Breast epithelium (tissue), 3 donors: Measurements from ENCODE around the gene GTF2I.
"Not testable (repeated sequence)": the region's sequence is repeated elsewhere in the genome, so short reads cannot be mapped to it uniquely, and the experiment has no call there.

Experiments used
- POLR2A ChIP-seq: fragments of 450-650 bp; IDR thresholded peaks from one replicate; pipeline ENCODE4 v1.6.1; 2016; ENCODE audit warnings: antibody characterized with exemption, mild to moderate bottlenecking, moderate library complexity
- POLR2AphosphoS5 ChIP-seq, 3 donors: sonication (generic); formaldehyde crosslinking; IDR thresholded peaks; one replicate each; pipeline ENCODE4 v1.6.1; 2017; ENCODE audit warnings: antibody characterized with exemption in 3 of 3
- TF ChIP-seq, protein P1 (sequence below), 3 donors: fragments of 450-650 bp; IDR thresholded peaks; one replicate each; pipeline ENCODE4 v1.5.1; 2016 to 2017; ENCODE audit warnings: antibody characterized with exemption in 3 of 3, mild to moderate bottlenecking in 3 of 3, moderate library complexity in 3 of 3

DNA sequence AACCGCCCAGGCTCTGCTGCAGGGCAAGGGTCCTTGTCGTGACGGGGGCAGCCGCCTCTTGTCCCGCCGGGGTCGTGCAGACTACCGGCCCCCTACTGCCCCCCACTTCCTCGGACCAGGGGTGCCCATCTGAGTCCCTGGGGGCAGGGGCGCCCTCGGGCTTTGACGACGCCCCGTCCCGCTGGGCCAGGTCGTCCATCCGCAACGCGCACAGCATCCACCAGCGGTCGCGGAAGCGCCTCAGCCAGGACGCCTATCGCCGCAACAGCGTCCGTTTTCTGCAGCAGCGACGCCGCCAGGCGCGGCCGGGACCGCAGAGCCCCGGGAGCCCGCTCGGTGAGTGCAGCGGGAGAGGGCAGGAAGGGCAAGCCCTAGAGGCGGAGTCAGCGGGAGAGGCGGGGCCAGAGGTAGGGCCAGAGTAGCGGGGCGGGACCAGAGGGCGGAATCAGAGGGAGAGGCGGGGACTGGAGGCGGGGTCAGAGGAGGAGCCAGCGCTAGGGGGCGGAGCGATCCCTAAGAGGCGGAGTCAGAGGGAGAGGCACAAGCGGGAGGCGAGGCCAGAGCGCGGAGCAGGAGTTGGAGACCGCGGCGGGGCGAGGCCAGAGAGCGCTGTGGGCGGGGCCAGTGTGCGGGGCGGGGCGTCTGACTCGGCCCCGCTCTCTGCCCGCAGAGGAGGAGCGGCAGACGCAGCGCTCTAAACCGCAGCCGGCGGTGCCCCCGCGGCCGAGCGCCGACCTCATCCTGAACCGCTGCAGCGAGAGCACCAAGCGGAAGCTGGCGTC is 131.0 kb downstream of the GTF2I start:
- TF ChIP-seq POLR2A; POLR2AphosphoS5 (IDR thresholded peaks at IDR 0.05): not testable (repeated sequence)
- TF ChIP-seq, protein P1, sequence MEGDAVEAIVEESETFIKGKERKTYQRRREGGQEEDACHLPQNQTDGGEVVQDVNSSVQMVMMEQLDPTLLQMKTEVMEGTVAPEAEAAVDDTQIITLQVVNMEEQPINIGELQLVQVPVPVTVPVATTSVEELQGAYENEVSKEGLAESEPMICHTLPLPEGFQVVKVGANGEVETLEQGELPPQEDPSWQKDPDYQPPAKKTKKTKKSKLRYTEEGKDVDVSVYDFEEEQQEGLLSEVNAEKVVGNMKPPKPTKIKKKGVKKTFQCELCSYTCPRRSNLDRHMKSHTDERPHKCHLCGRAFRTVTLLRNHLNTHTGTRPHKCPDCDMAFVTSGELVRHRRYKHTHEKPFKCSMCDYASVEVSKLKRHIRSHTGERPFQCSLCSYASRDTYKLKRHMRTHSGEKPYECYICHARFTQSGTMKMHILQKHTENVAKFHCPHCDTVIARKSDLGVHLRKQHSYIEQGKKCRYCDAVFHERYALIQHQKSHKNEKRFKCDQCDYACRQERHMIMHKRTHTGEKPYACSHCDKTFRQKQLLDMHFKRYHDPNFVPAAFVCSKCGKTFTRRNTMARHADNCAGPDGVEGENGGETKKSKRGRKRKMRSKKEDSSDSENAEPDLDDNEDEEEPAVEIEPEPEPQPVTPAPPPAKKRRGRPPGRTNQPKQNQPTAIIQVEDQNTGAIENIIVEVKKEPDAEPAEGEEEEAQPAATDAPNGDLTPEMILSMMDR (IDR thresholded peaks at IDR 0.05) = not testable (repeated sequence)
